HepG2 (cell line): ENCODE results near the gene MS4A14. TPM values are rescaled to one million over a fixed set of nuclear protein-coding genes. Genes with fewer than 3 reads are reported as not detected.

Experiments used
- ATAC-seq: fragments of 200-7000 bp; cut with Tn5 transposase; 3 replicates; pipeline ENCODE4 v1.9.1; 2020; ENCODE audit warnings: mild to moderate bottlenecking, moderate library complexity
- BruUV-seq: library from RNA; stranded (reverse); fragments of 400-500 nt; replicated peaks from 2 replicates; lab custom pipeline; 2021; lab: Mats Ljungman, UMichigan
- CTCF ChIA-PET: fragments of 300-600 bp; formaldehyde crosslinking; extraction: SDS; loops from one replicate; lab custom pipeline; 2021; ENCODE audit warnings: low total read pairs, inconsistent platforms, low intra/inter-chr PET ratio; lab: Yijun Ruan, JAX
- POLR2A ChIA-PET: fragments of 350-600 bp; sonication (Branson Sonifier 250); formaldehyde crosslinking; loops from one replicate; lab custom pipeline; 2020; ENCODE audit warnings: antibody characterized with exemption, inconsistent platforms; lab: Yijun Ruan, JAX
- DNase-seq: peaks from one replicate; pipeline ENCODE4 v3.0.0-alpha.2; 2015; ENCODE audit warnings: low spot score
- FAIRE-seq: peaks from 3 replicates; lab custom pipeline; 2011; peaks lifted over from hg19 to GRCh38; lab: Jason Lieb, UNC
- H2AFZ ChIP-seq: one replicate; pipeline ENCODE4 v1.6.1; 2011; ENCODE audit warnings: low read length, inconsistent platforms
- H3K27ac ChIP-seq: fragments of 300-600 bp; 3 replicates; pipeline ENCODE4 v1.8.0; 2011; ENCODE audit warnings: mixed run types, mild to moderate bottlenecking, mixed read lengths, low read length, inconsistent platforms; ENCODE audit not compliant: insufficient read depth; ENCODE audit errors: extremely low read length
- H3K27me3 ChIP-seq, 2 experiments: fragments of 200-600 bp in 1 of 2; 2 replicates in 1 of 2; 3 replicates in 1 of 2; pipeline versions ENCODE4 v1.6.0 to v1.8.0; 2011; ENCODE audit warnings: low read length in 2 of 2, mild to moderate bottlenecking in 2 of 2, moderate library complexity in 2 of 2, inconsistent platforms in 1 of 2; ENCODE audit not compliant: insufficient read depth in 2 of 2, control insufficient read depth in 1 of 2
- H3K36me3 ChIP-seq, 2 experiments: fragments of 200-600 bp in 1 of 2; replicated peaks in 1 of 2; 2 replicates in 1 of 2; 3 replicates in 1 of 2; pipeline versions ENCODE4 v1.5.1 to v1.8.0; 2011; ENCODE audit warnings: low read length in 2 of 2, inconsistent platforms in 1 of 2; ENCODE audit not compliant: insufficient read depth in 2 of 2, control insufficient read depth in 1 of 2
- H3K4me1 ChIP-seq: 2 replicates; pipeline ENCODE4 v1.5.1; 2012; ENCODE audit warnings: low read length, inconsistent platforms; ENCODE audit not compliant: insufficient read depth
- H3K4me2 ChIP-seq: 2 replicates; pipeline ENCODE4 v1.6.0; 2011; ENCODE audit warnings: low read depth, low read length, inconsistent platforms
- H3K4me3 ChIP-seq, 3 experiments: fragments of 200-600 bp in 1 of 3; sonication (generic), shearing (Covaris generic) in 1 of 3; replicated peaks in 1 of 3; 2 replicates each; pipeline ENCODE4 v1.5.1; 2011 to 2016; ENCODE audit warnings: low read length in 3 of 3, inconsistent platforms in 2 of 3, low read depth in 2 of 3, mild to moderate bottlenecking in 2 of 3, control low read depth in 1 of 3, mixed read lengths in 1 of 3; ENCODE audit not compliant: insufficient read depth in 1 of 3
- H3K79me2 ChIP-seq: one replicate; pipeline ENCODE4 v1.6.1; 2011; ENCODE audit warnings: low read length, inconsistent platforms; ENCODE audit not compliant: insufficient read depth
- H3K9ac ChIP-seq: 2 replicates; pipeline ENCODE4 v1.6.0; 2011; ENCODE audit warnings: mild to moderate bottlenecking, low read depth, low read length, inconsistent platforms; ENCODE audit not compliant: insufficient read depth
- H3K9me3 ChIP-seq: 2 replicates; pipeline ENCODE4 v1.5.1; 2012; ENCODE audit warnings: mild to moderate bottlenecking, low read length
- H4K20me1 ChIP-seq: 2 replicates; pipeline ENCODE4 v1.6.0; 2011; ENCODE audit warnings: inconsistent platforms, mild to moderate bottlenecking, low read length, moderate library complexity; ENCODE audit not compliant: insufficient read depth
- HMG20A ChIP-seq: IDR thresholded peaks from 2 replicates; pipeline ENCODE4 v1.6.1; 2016; ENCODE audit warnings: borderline replicate concordance
- NAIF1 ChIP-seq: sonication (generic); formaldehyde crosslinking; IDR thresholded peaks from 2 replicates; pipeline ENCODE4 v1.5.0; 2020; ENCODE audit warnings: mild to moderate bottlenecking, missing genetic modification reagents, borderline replicate concordance
- PHB2 ChIP-seq: fragments of 450-650 bp; IDR thresholded peaks from 2 replicates; pipeline ENCODE4 v1.6.1; 2018; ENCODE audit not compliant: partially characterized antibody
- SAP130 ChIP-seq: IDR thresholded peaks from 2 replicates; pipeline ENCODE4 v1.6.1; 2016; ENCODE audit warnings: low read depth
- STAT5B ChIP-seq: sonication (generic); formaldehyde crosslinking; IDR thresholded peaks from 2 replicates; pipeline ENCODE4 v1.4.0; 2020; ENCODE audit warnings: missing genetic modification reagents
- TFE3 ChIP-seq: IDR thresholded peaks from 2 replicates; pipeline ENCODE4 v1.6.1; 2016
- ZNF512B ChIP-seq: sonication (generic); formaldehyde crosslinking; IDR thresholded peaks from 2 replicates; pipeline ENCODE4 v1.5.1; 2020; ENCODE audit warnings: missing genetic modification reagents, mild to moderate bottlenecking, borderline replicate concordance
- ZNF576 ChIP-seq: sonication (generic); formaldehyde crosslinking; IDR thresholded peaks from 2 replicates; pipeline ENCODE4 v1.4.0; 2020; ENCODE audit warnings: mild to moderate bottlenecking, missing genetic modification reagents
- ZNF773 ChIP-seq: sonication (generic); formaldehyde crosslinking; IDR thresholded peaks from 2 replicates; pipeline ENCODE4 v1.4.0; 2020; ENCODE audit warnings: missing genetic modification reagents, borderline replicate concordance
- in situ Hi-C: cut with HindIII; loops from 2 replicates; pipeline ENCODE4 v1.10.0; 2017; ENCODE audit warnings: low pct_unique_long_range_greater_than_20kb; ENCODE audit not compliant: extremely low pct_ligation_motif_present
- intact Hi-C: fragments of 100-400 bp; cut with micrococcal nuclease; formaldehyde crosslinking; loops from one replicate; pipeline ENCODE4 v1.10.0; 2022; ENCODE audit not compliant: unreplicated experiment
- polyA plus RNA-seq, 8 experiments: library from polyadenylated mRNA; depleted of rRNA in 3 of 8; stranded (reverse) in 7 of 8; unstranded in 1 of 8; fragments of >200 nt; fragmentation: Illumina TruSeq in 4 of 8; extraction: Trizol in 4 of 8; gene quantifications; 2 replicates each; pipeline versions ENCODE4 v1.2.1 to v1.2.3, GENCODE V29; 2011 to 2016; ENCODE audit warnings: low read depth in 4 of 8, missing spikeins in 1 of 8, mixed read lengths in 1 of 8; ENCODE audit not compliant: insufficient read depth in 1 of 8
- total RNA-seq, 5 experiments: library from RNA; depleted of rRNA; stranded (reverse); fragments of >200 nt; fragmentation: Illumina TruSeq; extraction: Trizol; gene quantifications; 2 replicates each; pipeline ENCODE4 v1.2.3, GENCODE V29; 2016; ENCODE audit warnings: low read depth in 1 of 5

Gene MS4A14
- total and polyA plus RNA-seq, 2 of the 13 experiments (the other 11 are each of a cell fraction or from before 2014, with no cell fraction given): not detected

DNA sequence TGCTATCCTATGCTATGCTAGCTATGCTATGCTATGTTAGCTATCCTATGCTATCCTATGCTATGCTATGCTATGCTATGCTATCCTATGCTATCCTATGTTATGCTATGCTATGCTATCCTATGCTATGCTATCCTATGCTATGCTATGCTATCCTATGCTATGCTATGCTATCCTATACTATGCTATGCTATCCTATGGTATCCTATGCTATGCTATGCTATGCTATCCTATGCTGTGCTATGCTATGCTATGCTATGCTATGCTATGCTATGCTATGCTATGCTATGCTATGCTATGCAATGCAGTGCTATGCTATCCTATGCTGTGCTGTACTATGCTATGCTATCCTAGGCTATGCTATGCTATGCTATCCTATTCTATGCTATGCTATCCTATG is 50.8 kb downstream of the MS4A14 start:
- no peak for TF ChIP-seq HMG20A
- no peak for TF ChIP-seq STAT5B (CRISPR knock-in tag)
- TF ChIP-seq SAP130 (CRISPR knock-in tag): no peak
- TF ChIP-seq TFE3 (CRISPR knock-in tag): no peak
- TF ChIP-seq NAIF1 (CRISPR knock-in tag): no peak
- TF ChIP-seq ZNF576 (CRISPR knock-in tag): no peak
- TF ChIP-seq ZNF773 (CRISPR knock-in tag): no peak
- no peak for TF ChIP-seq PHB2
- TF ChIP-seq ZNF512B (CRISPR knock-in tag): no peak
- Histone ChIP-seq H3K9ac (no peak overlapping the region), H3K27me3 (no peaks in the 10 kb centered on the region), H3K36me3 (no peaks in the 10 kb centered on the region), H4K20me1 (no peaks in the 10 kb centered on the region), H3K9me3 (no peaks in the 10 kb centered on the region), H3K4me2 (no peak overlapping the region), H3K27ac (no peak overlapping the region), H3K79me2 (no peaks in the 10 kb centered on the region), H2AFZ (no peak overlapping the region), H3K4me3 (no peak overlapping the region), H3K4me1 (no peaks in the 10 kb centered on the region)
- POLR2A ChIA-PET: no interaction called here
- intact Hi-C loops: no loop called here
- in situ Hi-C loops: no loop called here
- ATAC-seq (no peak), FAIRE-seq (no peak), DNase-seq (no peak)
- BruUV-seq: no TSS peak
- CTCF ChIA-PET: no interaction called here
